Renal cortex interstitium (tissue), 11 donors: ENCODE data around the gene ADGRE3. TPM values are rescaled to one million over a fixed set of nuclear protein-coding genes. Genes with fewer than 3 reads are reported as not detected.
"Not testable (repeated sequence)": the region's sequence is repeated elsewhere in the genome, so short reads cannot be mapped to it uniquely, and the experiment has no call there.

Experiments
- DNase-seq, 11 donors: peaks; one replicate each; pipeline ENCODE4 v3.0.0-alpha.2; 2013; ENCODE audit warnings: low read depth in 9 of 11, low spot score in 4 of 11; ENCODE audit errors: extremely low read depth in 1 of 11
- polyA plus RNA-seq, 3 donors: library from polyadenylated mRNA; unstranded; fragments of 120-200 nt; gene quantifications; one replicate each; pipeline ENCODE4 v1.2.1, GENCODE V29; 2013; ENCODE audit not compliant: insufficient read length in 3 of 3

The ADGRE3 gene
- polyA plus RNA-seq, 3 donors, result 0.16 to 0.23 (median 0.19) TPM

DNA sequence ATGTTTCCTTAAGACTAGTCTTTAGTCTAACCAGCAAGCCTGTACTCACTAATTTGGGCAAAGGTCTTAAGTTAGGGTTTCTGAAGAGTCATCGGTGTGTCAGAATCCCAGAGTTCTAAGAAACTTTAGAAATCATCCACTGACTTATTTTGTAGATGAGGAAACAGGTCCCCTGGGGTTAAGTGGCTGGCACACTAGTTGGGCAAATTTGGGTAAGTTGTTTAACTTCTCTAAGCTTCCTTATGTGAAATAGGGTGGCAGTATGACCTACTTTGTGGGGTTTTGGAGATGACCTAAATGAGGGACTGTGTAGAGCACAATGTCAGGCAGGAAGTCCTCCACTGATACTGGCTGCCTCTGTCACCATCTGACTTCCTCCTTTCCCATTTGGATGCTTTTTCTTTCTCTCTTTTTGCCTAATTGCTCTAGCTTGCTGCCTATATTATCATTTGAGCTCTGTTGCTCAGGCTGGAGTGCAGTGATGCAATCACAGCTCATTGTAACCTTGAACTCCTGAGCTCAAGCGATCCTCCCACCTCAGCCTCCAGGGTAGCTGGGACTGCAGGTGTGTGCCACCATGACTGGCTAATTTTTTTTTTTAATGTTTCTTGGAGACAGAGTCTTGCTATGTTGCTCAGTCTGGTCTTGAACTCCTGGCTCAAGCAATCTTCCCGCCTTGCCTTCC lies 2.3 kb downstream of the ADGRE3 start:
- no peak for DNase-seq

DNA sequence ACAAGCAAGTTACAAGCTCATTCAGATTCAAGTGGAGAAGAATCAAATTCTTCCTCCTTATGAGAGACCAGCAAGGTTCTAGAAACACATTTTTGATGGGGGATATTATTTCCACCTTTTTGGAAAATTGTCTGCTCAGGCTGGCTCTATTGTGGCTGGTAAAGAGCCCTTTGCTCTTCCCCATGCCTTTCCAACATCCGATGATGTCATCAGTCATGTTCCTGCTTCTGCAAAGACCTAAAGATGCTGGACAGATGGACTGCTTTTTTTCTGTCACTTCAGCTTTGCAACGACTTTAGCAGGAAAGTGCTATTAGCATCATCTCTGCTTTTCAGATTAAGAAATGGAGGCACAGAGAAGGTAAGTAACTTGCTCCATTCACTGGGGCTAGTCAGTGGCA lies 4.2 kb downstream of the ADGRE3 start:
- DNase-seq, result no peak

DNA sequence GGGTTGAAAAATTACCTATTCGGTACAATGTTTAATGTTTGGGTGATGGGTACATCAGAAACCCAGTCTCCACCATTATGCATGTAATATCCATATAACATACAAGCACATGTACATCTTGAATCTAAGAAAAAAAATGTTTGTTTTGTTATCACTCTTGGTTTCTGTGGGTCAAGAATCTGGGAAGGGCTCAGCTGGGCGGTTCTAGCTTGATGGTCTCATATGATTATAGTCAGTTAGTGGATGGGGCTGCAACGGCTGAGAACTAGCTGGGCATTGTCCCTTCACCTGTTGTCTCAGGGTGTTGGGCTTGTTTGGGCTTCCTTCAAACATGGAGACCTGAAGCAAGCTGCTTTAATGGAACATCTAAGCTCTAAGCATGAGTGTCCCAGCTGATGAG lies 4.7 kb downstream of the ADGRE3 start:
- no peak for DNase-seq

DNA sequence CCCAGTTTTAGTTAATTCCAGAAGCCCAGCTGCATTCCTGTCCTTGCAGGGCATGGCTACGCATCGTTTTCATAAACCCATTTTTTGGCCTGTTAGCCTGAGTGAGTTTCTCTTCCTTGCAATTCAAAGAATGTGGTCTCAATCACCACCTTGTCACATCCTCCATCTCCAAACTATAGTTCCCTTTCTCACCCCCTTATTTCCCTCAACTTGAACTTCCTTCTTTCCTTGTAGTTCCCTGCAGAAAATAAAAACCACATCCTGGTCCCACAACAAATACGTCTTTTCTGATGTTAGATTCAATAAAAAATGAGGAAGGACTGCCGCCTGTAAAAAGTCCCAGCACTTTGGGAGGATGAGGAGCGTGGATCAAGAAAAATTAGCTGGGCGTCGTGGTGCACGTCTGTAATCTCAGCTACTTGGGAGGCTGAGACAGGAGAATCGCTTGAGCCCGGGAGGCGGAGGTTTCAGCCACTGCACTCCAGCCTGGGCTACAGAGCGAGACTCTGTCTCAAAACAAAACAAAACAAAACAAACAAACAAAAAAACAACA lies 13.2 kb downstream of the ADGRE3 start:
- DNase-seq, result no peak

DNA sequence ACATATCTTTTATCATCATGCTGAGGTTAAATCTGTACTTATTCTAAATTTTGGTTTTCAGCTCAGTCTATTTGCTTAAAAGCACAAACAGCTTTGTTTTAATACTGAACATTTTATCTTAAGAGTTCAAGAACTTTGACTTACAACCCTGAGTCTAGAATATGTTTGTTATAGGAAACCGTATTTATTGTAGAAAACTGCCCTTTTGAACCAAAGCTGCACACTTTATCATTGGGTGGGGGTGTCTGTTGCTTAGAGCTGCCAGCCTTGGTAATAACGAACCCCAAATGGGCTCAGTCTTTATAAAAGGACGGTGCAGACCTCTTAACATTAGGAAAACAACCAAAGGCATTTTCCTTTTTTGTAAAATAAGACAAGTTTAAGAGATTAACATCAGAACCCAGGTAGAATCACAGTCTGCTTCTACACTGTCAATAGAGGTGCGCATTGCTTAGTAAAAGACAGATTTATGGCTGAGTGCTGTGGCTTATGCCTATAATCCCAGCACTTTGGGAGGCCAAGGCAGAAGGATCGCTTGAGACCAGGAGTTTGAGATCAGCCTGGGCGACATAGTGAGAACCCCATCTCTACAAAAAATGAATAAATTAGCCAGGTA lies 14.7 kb downstream of the ADGRE3 start:
- no peak for DNase-seq

DNA sequence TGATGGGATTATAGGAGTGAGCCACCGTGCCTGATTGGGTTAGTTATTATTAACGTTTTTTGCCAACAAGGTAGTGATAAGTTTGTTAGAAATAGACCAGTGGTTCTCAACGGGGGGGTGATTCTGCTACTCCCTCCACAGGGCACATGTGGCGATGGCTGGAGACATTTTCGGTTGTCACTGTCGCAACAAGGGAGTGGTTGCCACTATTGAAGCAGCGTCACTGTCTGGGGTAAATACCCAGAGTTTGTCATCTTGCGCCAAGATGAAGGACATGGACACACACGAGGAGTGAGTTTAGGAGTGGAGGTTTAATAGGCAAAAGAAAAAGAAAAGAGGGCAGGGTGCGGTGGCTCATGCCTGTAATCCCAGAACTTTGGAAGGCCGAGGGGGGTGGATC lies 18.9 kb downstream of the ADGRE3 start:
- no peak for DNase-seq

DNA sequence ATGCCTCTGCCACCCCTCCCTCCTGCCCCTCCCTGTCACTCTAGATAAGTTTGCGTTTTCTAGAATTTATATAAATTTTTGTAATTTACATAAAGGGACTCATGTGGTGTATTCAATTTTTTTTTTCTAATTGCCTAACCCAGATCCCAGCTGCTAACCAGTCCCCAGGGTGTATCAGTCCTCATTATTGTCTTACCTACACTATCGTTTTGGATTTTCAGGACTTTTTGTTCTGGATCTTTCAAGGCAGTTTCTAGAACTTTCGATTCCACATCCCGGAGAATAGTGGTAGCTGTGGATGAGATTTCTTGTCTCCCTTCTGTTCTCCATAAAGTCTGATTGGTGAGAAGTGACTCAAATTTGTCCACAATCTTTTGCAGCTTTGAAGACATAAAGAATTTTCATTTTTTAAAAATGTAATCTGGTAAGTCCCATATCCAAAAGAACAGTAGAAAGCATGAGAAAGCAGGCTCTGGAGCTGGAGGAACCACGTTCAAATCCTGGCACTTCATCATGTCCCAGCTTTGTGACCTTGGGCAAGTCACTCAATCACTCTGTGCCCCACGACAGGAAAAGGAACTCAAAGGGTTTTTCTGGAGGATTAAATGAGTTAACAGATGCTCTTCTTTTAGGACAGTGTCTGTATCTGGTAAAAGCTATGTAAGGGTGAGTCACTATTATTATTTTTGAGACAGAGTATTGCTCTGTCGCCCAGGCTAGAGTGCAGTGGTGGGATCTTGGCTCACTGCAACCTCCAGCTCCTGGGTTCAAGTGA lies 19.7 kb downstream of the ADGRE3 start:
- DNase-seq, result no peak

DNA sequence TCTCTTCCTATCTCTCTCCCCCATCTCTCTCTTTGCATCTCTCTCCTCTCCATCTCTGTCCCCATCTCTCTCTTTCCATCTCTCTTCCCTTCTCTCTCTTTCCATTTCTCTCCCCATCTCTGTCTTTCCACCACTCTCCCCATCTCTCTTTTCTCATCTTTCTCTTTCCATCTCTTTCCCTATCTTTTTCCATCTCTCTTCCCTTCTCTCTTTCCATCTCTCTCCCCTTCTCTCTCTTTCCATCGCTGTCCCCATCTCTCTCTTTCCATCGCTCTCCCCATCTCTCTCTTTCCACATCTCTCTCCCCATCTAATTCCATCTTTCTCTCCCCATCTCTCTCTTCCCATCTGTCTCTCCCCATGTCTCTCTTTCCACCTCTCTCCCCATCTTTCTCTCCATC lies 24.5 kb downstream of the ADGRE3 start:
- no peak for DNase-seq

DNA sequence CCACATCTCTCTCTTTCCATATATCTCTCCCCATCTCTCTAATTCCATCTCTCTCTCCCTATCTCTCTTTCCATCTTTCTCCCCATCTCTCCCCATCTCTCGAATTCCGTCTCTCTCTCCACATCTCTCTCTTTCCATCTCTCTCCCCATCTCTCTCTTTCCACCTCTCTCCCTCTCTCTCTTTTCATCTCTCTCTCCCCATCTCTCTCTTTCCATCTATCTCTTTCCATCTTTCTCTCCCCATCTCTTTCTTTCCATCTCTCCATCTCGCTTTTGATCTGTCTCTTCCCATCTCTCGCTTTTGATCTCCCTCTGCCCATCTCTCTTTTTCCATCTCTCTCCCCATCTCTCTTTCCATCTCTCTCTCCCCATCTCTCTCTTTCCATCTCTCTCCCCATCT lies 25.6 kb downstream of the ADGRE3 start:
- no peak for DNase-seq

DNA sequence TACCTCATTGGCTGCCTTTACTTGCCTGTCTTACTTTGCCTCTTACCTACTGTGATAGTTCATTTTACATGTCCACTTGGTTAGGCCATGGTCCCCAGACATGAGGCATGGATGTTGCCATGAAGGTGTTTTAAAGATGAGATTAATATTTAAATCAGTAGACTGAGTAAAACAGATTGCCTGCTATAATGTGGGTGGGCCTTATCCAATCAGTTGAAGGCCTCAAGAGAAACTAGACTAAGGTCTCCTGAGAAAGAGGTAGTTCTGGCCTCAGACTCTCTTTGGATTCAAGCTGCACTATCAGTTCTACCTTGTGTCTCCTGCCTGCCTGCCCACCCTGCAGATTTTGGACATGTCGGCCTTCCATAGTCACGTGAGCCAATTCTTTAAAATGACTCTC lies 26.1 kb downstream of the ADGRE3 start:
- DNase-seq, result no peak

DNA sequence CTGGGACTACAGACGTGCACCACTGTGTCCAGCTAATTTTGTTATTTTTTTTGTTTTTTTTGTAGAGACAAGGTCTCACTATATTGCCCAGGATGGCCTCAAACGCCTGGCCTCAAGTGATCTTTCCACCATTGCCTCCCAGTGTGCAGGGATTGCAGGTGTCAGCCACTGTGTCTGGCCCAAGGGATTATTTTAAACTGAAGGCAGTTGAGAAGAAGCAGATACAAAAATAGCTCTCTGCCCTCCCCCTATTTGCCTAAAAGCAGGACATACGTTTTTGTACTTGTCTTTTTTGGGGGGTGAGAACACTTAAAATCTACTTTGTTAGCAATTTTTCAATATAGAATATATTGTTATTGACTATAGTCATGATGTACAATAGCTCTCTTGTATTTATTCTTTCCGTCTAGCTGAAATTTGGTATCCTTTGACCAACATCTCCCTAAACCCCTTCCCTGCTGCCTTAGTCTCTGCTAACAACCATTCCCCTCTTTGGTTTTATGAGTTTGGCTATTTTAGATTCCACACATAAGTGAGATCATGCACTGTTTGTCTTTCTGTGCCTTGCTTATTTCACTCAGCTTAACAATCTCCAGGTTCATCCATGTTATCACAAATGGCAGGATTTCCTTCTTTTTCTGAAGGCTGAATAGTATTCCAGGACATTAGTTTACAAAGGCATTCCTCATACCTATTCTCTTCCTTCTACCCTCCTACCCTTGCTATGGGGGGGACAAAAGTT lies 34.9 kb downstream of the ADGRE3 start:
- DNase-seq, result no peak

DNA sequence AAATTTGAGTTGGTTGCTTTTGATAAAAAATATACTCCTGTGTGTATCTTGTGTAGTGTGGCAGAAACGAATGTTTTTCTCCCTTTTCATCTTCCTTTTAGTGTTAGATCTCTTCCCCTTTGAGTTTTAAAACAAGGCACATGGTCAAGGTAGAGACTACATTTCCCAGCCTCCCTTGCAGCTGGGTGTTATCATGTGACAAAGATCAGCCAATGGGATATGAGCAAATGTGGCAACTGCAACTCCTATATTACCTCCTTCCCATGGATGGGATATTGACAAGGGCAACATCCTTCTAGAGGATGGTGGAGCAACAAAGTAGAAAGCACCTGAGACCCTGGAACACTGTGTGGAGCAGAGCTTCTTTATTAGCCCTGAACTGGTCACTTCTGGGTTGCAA lies 42.4 kb downstream of the ADGRE3 start:
- peak in 1 of 11 donors; percentile 0 for DNase-seq

DNA sequence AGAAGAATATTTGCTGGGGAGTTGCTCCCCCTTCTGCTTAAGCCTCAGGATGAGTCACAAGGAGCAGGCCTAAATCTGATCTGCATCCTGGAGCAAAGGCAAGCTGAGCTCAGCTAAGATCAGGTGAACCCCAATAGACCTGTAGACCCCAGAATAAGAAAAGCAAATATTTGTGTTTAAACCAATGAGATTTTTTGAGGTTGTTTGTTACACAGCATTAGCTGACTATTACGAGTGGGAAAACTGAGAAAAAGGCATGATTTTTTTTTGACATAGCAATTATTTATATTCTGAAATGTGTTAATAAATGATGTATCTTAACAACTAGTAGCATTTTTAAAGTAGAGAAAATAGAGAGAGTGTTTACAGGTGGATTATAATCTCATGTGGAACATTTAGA lies 45.1 kb downstream of the ADGRE3 start:
- no peak for DNase-seq

DNA sequence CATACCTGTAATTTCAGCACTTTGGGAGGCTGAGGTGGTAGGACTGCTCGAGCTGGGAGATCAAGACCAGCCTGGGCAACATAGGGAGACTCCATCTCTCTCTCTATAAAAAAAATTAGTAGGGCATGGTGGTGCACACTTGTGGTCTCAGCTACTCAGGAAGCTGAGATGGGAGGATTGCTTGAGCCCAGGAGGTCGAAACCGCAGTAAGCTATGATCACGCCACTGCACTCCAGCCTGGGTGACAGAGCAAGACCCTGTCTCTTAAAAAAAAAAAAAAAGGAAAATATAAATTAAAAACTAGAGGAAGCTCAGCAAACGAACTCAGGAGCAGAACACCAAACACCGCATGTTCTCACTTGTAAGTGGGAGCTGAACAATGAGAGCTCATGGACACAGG lies 50.2 kb downstream of the ADGRE3 start:
- DNase-seq, result not testable (repeated sequence)

DNA sequence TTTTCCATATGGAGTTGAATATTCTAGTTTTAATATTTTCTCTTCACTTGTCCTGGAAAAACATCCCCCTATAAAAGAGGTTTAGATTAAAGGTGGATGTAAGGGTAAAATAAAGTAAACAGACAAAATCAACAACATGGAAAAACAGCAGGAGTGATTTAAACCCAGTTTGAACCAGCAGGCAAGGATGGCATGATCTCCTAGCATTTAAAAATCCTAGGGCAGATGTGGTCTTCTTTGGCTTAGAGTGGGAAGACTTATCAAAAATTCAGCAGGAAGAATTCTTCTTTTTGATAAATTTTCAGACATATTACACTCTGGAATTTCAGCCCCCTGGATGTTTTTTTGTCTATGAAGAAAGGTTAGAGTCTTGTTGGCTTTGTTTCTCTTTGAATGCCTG lies 55.2 kb downstream of the ADGRE3 start:
- no peak for DNase-seq

DNA sequence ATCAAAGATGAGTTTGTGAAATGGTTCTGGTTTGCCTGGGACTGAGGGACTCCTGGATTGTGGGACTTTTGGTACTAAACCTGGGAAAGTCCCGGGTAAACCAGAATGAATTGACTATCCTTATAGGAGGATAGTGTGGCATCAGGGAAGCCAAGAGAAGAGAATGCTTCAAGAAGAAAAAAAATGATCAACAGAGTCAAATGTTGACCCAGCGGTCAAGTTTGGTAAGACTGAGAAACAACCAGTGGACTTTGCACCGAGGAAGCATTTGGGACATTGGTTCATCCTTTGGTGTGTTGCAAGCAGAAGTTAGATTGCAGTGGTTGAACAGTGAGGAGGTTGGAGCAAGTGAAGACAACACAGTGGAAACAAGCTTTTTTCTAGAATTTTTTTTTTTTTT lies 58.2 kb downstream of the ADGRE3 start:
- no peak for DNase-seq

DNA sequence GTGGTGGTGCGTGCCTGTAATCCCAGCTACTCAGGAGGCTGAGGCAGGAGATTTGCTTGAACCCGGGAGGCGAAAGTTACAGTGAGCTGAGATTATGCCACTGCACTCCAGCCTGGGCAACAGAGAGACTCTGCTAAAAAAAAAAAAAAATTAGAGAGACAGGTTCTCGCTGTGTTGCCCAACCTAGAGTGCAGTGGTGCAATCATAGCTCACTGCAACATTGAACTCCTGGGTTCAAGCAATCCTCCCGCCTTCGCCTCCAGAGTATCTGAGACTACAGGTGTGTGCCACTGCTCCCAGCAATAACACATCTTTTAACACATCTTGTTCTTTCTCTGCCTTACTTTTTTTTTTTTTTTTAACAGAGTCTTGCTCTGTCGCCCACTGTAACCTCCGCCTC lies 59.0 kb downstream of the ADGRE3 start:
- no peak for DNase-seq

DNA sequence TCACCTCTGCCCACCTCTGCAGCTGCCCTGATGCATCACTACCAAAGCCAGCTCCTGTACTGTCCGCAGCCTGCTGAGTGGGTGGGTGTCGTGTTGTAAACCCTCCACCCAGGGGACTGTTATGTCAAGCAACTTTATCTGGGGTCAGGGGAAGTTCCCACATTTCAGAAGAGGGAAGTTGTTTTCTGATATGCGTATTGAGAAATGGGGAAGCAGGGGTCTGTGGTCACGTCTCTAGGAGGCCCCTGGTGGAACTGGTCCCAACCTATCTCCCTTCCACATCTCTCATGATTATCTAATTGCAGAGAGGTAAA lies 60.6 kb downstream of the ADGRE3 start:
- no peak for DNase-seq

DNA sequence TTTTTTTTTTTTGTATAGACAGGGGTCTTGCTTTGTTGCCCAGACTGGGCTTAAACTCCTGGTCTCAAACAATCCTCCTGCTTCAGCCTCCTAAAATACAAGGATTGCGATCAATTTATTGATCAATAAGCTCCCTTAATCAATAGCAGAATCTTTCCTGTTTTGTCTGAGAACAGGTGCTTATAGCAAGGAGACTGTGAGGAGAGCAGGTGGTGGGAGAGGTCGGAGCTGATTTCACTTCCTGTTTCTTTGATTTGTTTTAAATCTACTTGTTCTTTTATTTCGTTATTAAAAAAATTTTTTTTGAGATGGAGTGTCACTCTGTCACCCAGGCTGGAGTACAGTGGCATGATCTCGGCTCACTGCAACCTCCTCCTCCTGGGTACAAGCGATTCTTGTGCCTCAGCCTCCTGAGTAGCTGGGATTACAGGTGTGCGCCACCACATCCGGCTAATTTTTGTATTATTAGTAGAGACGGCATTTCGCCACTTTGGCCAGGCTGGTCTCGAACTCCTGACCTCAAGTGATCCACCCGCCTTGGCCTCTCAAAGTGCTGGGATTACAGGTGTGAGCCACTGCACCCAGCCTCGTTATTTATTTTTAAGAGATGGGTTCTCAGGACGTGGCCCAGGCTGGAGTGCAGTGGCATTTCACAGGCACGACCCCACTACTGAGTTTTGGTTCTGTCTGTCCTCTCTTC lies 61.1 kb downstream of the ADGRE3 start:
- not testable (repeated sequence) for DNase-seq
